ENCODE measurements around the gene RPL15.

DNA sequence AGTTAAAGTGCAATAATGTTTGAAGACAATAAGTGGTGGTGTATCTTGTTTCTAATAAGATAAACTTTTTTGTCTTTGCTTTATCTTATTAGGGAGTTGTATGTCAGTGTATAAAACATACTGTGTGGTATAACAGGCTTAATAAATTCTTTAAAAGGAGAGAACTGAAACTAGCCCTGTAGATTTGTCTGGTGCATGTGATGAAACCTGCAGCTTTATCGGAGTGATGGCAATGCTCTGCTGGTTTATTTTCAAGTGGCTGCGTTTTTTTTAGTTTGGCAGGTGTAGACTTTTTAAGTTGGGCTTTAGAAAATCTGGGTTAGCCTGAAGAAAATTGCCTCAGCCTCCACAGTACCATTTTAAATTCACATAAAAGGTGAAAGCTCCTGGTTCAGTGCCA, 2.7 kb downstream of the RPL15 start:
- TF ChIP-seq KDM1A (CRISPR knock-in tag; IDR thresholded peaks at IDR 0.05): no peak
- TF ChIP-seq, protein P1, sequence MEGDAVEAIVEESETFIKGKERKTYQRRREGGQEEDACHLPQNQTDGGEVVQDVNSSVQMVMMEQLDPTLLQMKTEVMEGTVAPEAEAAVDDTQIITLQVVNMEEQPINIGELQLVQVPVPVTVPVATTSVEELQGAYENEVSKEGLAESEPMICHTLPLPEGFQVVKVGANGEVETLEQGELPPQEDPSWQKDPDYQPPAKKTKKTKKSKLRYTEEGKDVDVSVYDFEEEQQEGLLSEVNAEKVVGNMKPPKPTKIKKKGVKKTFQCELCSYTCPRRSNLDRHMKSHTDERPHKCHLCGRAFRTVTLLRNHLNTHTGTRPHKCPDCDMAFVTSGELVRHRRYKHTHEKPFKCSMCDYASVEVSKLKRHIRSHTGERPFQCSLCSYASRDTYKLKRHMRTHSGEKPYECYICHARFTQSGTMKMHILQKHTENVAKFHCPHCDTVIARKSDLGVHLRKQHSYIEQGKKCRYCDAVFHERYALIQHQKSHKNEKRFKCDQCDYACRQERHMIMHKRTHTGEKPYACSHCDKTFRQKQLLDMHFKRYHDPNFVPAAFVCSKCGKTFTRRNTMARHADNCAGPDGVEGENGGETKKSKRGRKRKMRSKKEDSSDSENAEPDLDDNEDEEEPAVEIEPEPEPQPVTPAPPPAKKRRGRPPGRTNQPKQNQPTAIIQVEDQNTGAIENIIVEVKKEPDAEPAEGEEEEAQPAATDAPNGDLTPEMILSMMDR (CRISPR knock-in tag; IDR thresholded peaks at IDR 0.05): no peak
